ENCODE results near the gene OS9.

Gene OS9

DNA sequence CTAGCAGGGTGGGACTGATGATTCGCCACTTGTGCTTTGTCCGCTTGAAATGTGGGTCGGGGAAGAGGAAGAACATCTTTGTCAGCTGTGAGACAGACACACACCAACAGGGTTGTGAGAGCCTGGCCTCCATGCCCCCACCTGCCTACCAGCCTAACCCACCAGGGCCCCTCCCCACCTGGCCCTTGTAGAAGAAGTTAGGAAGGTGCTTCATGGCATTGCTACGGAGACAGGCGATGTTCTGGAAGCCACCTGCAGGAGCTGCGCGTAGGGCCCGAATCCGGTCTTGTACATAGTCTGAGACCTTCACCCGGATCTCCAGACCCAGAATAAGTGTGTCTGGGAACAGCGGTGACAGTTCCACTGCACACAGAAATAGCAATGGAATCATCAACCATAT lies 75.7 kb downstream of the OS9 start:
- DNase-seq, result no peak

DNA sequence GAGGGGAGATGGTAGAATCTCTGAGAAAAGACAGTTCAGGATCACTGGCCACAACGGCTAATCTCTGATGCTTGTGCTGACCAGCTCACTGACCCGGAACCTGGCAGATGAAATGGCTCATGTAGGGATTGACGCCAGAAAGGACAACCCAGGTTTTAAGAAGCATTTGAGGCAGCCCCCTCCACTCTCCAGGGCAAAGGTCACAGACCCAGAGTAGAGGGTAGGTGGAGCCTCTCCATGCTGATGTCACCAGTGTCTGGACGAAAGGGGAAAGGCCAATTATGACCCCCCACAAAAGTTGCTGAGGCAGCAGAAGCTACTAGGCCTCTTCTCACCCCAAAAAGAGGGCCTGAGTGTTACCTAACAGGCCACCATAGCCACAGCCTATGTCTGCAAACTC lies 76.8 kb downstream of the OS9 start:
- no peak for DNase-seq

Data from NCI-H526 (cell line).